Inflammatory macrophage treated with lipopolysaccharide for 4 hours (primary cell): ENCODE measurements around the gene PCYOX1L.
A peak's percentile ranks its signal among the peaks of the same experiment; 100 is the strongest.

Source experiments
- DNase-seq: peaks from one replicate; pipeline ENCODE4 v3.0.0-alpha.2; 2020

Gene PCYOX1L

GRCh38 chr5:149338364-149338763, 19.5 kb upstream of the PCYOX1L start:
- DNase-seq = no peak

- DNase-seq = no peak
Measured at GRCh38 chr5:149340920-149341319, 16.9 kb upstream of the PCYOX1L start.

- DNase-seq = no peak
Measured at GRCh38 chr5:149341876-149342275, 16.0 kb upstream of the PCYOX1L start.

- DNase-seq = no peak
Measured at GRCh38 chr5:149344151-149344550, 13.7 kb upstream of the PCYOX1L start.

- DNase-seq = peak; percentile 99
Measured at GRCh38 chr5:149345147-149345891, 12.5 kb upstream of the PCYOX1L start, which contains the start of gene GRPEL2. TSS of gene GRPEL2 (plus strand) at chr5:149345499. CDS start at chr5:149345540, 41 bp downstream.

GRCh38 chr5:149345892-149346222, 12.0 kb upstream of the PCYOX1L start:
- DNase-seq = peak; percentile 33

- no peak for DNase-seq
Measured at GRCh38 chr5:149348518-149348917, 9.3 kb upstream of the PCYOX1L start.

GRCh38 chr5:149349382-149349781, 8.5 kb upstream of the PCYOX1L start:
- DNase-seq = no peak

GRCh38 chr5:149352169-149352568, 5.7 kb upstream of the PCYOX1L start:
- DNase-seq = no peak

- no peak for DNase-seq
Measured at GRCh38 chr5:149353911-149354310, 3.9 kb upstream of the PCYOX1L start.

- DNase-seq = no peak
Measured at GRCh38 chr5:149355688-149356087, 2.2 kb upstream of the PCYOX1L start.

- DNase-seq = peak; percentile 7
Measured at GRCh38 chr5:149356391-149356790, 1.5 kb upstream of the PCYOX1L start.

GRCh38 chr5:149358294-149358651, 427 bp downstream of the PCYOX1L start:
- DNase-seq = peak; percentile 40

- no peak for DNase-seq
Measured at GRCh38 chr5:149358868-149359495, 1.1 kb downstream of the PCYOX1L start.

- DNase-seq = peak; percentile 22
Measured at GRCh38 chr5:149360272-149360671, 2.4 kb downstream of the PCYOX1L start.

GRCh38 chr5:149362541-149362940, 4.7 kb downstream of the PCYOX1L start:
- no peak for DNase-seq

- peak; percentile 27 for DNase-seq
Measured at GRCh38 chr5:149363358-149363757, 5.5 kb downstream of the PCYOX1L start.

GRCh38 chr5:149363936-149364335, 6.1 kb downstream of the PCYOX1L start:
- DNase-seq = no peak

GRCh38 chr5:149364719-149365118, 6.9 kb downstream of the PCYOX1L start:
- no peak for DNase-seq

- DNase-seq = no peak
Measured at GRCh38 chr5:149365418-149365817, 7.6 kb downstream of the PCYOX1L start.

GRCh38 chr5:149366169-149366729, 8.4 kb downstream of the PCYOX1L start:
- DNase-seq = no peak

GRCh38 chr5:149367249-149367971, 9.6 kb downstream of the PCYOX1L start:
- peak; percentile 55 for DNase-seq

GRCh38 chr5:149367972-149368645, 10.3 kb downstream of the PCYOX1L start:
- DNase-seq = no peak
